Astrocyte (in vitro differentiated cells and primary cell): ENCODE data around the gene CORO2A. TPM values are rescaled to one million over a fixed set of nuclear protein-coding genes. Genes with fewer than 3 reads are reported as not detected.
A peak's percentile ranks its signal among the peaks of the same experiment; 100 is the strongest.

Experiments used
- DNase-seq: peaks from one replicate; pipeline ENCODE4 v3.0.0-alpha.2; 2010; ENCODE audit warnings: low read depth
- FAIRE-seq: peaks from 2 replicates; lab custom pipeline; 2011; peaks lifted over from hg19 to GRCh38; lab: Jason Lieb, UNC
- H2AFZ ChIP-seq: 2 replicates; pipeline ENCODE4 v1.6.0; 2012; ENCODE audit warnings: low read depth, low read length, inconsistent platforms
- H3K27ac ChIP-seq: 2 replicates; pipeline ENCODE4 v1.5.1; 2011; ENCODE audit warnings: low read depth, low read length, inconsistent platforms
- H3K27me3 ChIP-seq: 2 replicates; pipeline ENCODE4 v1.6.0; 2011; ENCODE audit warnings: low read length, inconsistent platforms; ENCODE audit not compliant: insufficient read depth
- H3K36me3 ChIP-seq: 2 replicates; pipeline ENCODE4 v1.5.1; 2011; ENCODE audit warnings: low read length, inconsistent platforms; ENCODE audit not compliant: insufficient read depth
- H3K4me1 ChIP-seq: 2 replicates; pipeline ENCODE4 v1.5.1; 2011; ENCODE audit warnings: low read length, inconsistent platforms; ENCODE audit not compliant: insufficient read depth
- H3K4me2 ChIP-seq: 2 replicates; pipeline ENCODE4 v1.6.0; 2012; ENCODE audit warnings: low read length, inconsistent platforms
- H3K4me3 ChIP-seq: 2 replicates; pipeline ENCODE4 v1.5.1; 2011; ENCODE audit warnings: low read depth, mild to moderate bottlenecking, low read length, inconsistent platforms; ENCODE audit not compliant: insufficient read depth
- H3K79me2 ChIP-seq: 2 replicates; pipeline ENCODE4 v1.6.0; 2012; ENCODE audit warnings: mild to moderate bottlenecking, low read length, inconsistent platforms; ENCODE audit not compliant: insufficient read depth
- H3K9ac ChIP-seq: 2 replicates; pipeline ENCODE4 v1.6.0; 2012; ENCODE audit warnings: mild to moderate bottlenecking, low read length, inconsistent platforms
- H3K9me3 ChIP-seq: 2 replicates; pipeline ENCODE4 v1.5.1; 2012; ENCODE audit warnings: low read depth, mild to moderate bottlenecking, low read length, inconsistent platforms; ENCODE audit not compliant: insufficient read depth
- H4K20me1 ChIP-seq: 2 replicates; pipeline ENCODE4 v1.6.0; 2012; ENCODE audit warnings: low read length, inconsistent platforms; ENCODE audit not compliant: insufficient read depth
- H3K27ac Mint-ChIP-seq: one replicate; pipeline ENCODE4 v1.8.0; 2021; ENCODE audit warnings: mild to moderate bottlenecking, mixed read lengths; ENCODE audit not compliant: unreplicated experiment
- H3K27me3 Mint-ChIP-seq: one replicate; pipeline ENCODE4 v1.8.0; 2021; ENCODE audit warnings: low read depth, mixed read lengths; ENCODE audit not compliant: unreplicated experiment
- H3K36me3 Mint-ChIP-seq: one replicate; pipeline ENCODE4 v1.8.0; 2021; ENCODE audit warnings: low read depth, mixed read lengths; ENCODE audit not compliant: unreplicated experiment
- H3K4me1 Mint-ChIP-seq: one replicate; pipeline ENCODE4 v1.8.0; 2021; ENCODE audit warnings: low read depth, mixed read lengths; ENCODE audit not compliant: unreplicated experiment
- H3K4me3 Mint-ChIP-seq: one replicate; pipeline ENCODE4 v1.8.0; 2021; ENCODE audit warnings: mild to moderate bottlenecking, moderate library complexity, mixed read lengths; ENCODE audit not compliant: unreplicated experiment
- H3K9me3 Mint-ChIP-seq: one replicate; pipeline ENCODE4 v1.8.0; 2021; ENCODE audit warnings: mild to moderate bottlenecking, mixed read lengths; ENCODE audit not compliant: unreplicated experiment
- CTCF ChIP-seq: IDR thresholded peaks from 2 replicates; pipeline ENCODE4 v1.5.1; 2011; ENCODE audit warnings: low read depth, mild to moderate bottlenecking, inconsistent platforms, low read length, moderate library complexity; ENCODE audit not compliant: insufficient read depth
- EZH2 ChIP-seq: IDR thresholded peaks from 2 replicates; pipeline ENCODE4 v1.6.1; 2012; ENCODE audit warnings: mild to moderate bottlenecking, low read length, inconsistent platforms; ENCODE audit not compliant: insufficient read depth
- total RNA-seq: library from RNA; stranded (reverse); gene quantifications from 2 replicates; pipeline ENCODE4 v1.2.1, GENCODE V29; 2021

Gene CORO2A
- total RNA-seq, 1 donor from 2014 or later, result 11.1 TPM

- Histone ChIP-seq H3K4me2 (peak overlapping the region; percentile 47), H3K27me3 (no peaks in the 10 kb centered on the region), H3K9me3 (no peaks in the 10 kb centered on the region), H3K4me3 (no peak overlapping the region), H4K20me1 (peaks cover 31% of the 10 kb centered on the region), H3K27ac (peak overlapping the region; percentile 13), H3K79me2 (peaks cover 15% of the 10 kb centered on the region), H3K4me1 (no peaks in the 10 kb centered on the region), H3K36me3 (peaks cover 5% of the 10 kb centered on the region), H2AFZ (no peak overlapping the region), H3K9ac (peak overlapping the region; percentile 37)
- Mint-ChIP-seq H3K27me3 (no peaks in the 10 kb centered on the region), H3K4me3 (no peak overlapping the region), H3K27ac (no peak overlapping the region), H3K36me3 (peaks cover 9% of the 10 kb centered on the region), H3K4me1 (peaks cover 6% of the 10 kb centered on the region), H3K9me3 (no peaks in the 10 kb centered on the region)
- FAIRE-seq, result no peak
- DNase-seq, result peak; percentile 71
- no peak for TF ChIP-seq EZH2
- no peak for TF ChIP-seq CTCF
Observed at GRCh38 chr9:98075332-98075805, 117.1 kb downstream of the CORO2A start.

- Mint-ChIP-seq H3K4me1 (peaks cover 6% of the 10 kb centered on the region), H3K27ac (peak overlapping the region; percentile 62)
- no peak overlapping the region for H3K9ac ChIP-seq
Observed at GRCh38 chr9:98074115-98074990, 118.1 kb downstream of the CORO2A start.

More at GRCh38 chr9:98074115-98074990, 118.1 kb downstream of the CORO2A start:
- Histone ChIP-seq H4K20me1 (peaks cover 36% of the 10 kb centered on the region), H3K36me3 (peaks cover 2% of the 10 kb centered on the region), H3K27ac (no peak overlapping the region), H3K4me3 (no peak overlapping the region), H2AFZ (no peak overlapping the region), H3K9me3 (no peaks in the 10 kb centered on the region), H3K4me2 (no peak overlapping the region), H3K27me3 (no peaks in the 10 kb centered on the region), H3K4me1 (no peaks in the 10 kb centered on the region), H3K79me2 (peaks cover 19% of the 10 kb centered on the region)
- no peak for TF ChIP-seq EZH2
- TF ChIP-seq CTCF, result peak; percentile 94
- DNase-seq (no peak), FAIRE-seq (no peak)
- Mint-ChIP-seq H3K36me3 (peaks cover 8% of the 10 kb centered on the region), H3K9me3 (no peaks in the 10 kb centered on the region), H3K4me3 (no peak overlapping the region), H3K27me3 (no peaks in the 10 kb centered on the region)
